Epidermal melanocyte (primary cell): ENCODE results near the gene CABP4.

Experiments used
- DNase-seq: peaks from one replicate; pipeline ENCODE4 v3.0.0; 2011; ENCODE audit warnings: low spot score; ENCODE audit not compliant: insufficient read length

Gene CABP4

GRCh38 chr11:67455054-67455453 is at the start of gene CABP4:
Gene CABP4 (plus strand): TSS chr11:67455354. CDS start chr11:67455424, 70 bp downstream.
- DNase-seq: no peak

GRCh38 chr11:67405688-67406339 is 49.3 kb upstream of the CABP4 start:
- no peak for DNase-seq

GRCh38 chr11:67406420-67406968 is 48.7 kb upstream of the CABP4 start:
- DNase-seq: no peak

GRCh38 chr11:67406969-67407687 is 48.0 kb upstream of the CABP4 start:
- DNase-seq: no peak

- DNase-seq: no peak
Observed at GRCh38 chr11:67407688-67408163, 47.4 kb upstream of the CABP4 start.

- DNase-seq: no peak
Observed at GRCh38 chr11:67408437-67409200, 46.5 kb upstream of the CABP4 start.

- DNase-seq: no peak
Observed at GRCh38 chr11:67409261-67409666, 45.9 kb upstream of the CABP4 start.

- no peak for DNase-seq
Observed at GRCh38 chr11:67409781-67410368, 45.3 kb upstream of the CABP4 start.

- DNase-seq: no peak
Observed at GRCh38 chr11:67410369-67410831, 44.8 kb upstream of the CABP4 start.

GRCh38 chr11:67410984-67411784 is 44.0 kb upstream of the CABP4 start:
- DNase-seq: no peak

- no peak for DNase-seq
Observed at GRCh38 chr11:67411785-67412152, 43.4 kb upstream of the CABP4 start.

- no peak for DNase-seq
Observed at GRCh38 chr11:67412495-67413179, 42.5 kb upstream of the CABP4 start.

- no peak for DNase-seq
Observed at GRCh38 chr11:67413266-67413849, 41.8 kb upstream of the CABP4 start.

GRCh38 chr11:67415501-67416304 is 39.5 kb upstream of the CABP4 start, which contains the start of gene CARNS1:
Gene CARNS1 (plus strand): TSS chr11:67415678. CDS start chr11:67416200, 522 bp downstream.
- DNase-seq: no peak

- DNase-seq: no peak
Observed at GRCh38 chr11:67416416-67417335, 38.5 kb upstream of the CABP4 start.

GRCh38 chr11:67417425-67417824 is 37.7 kb upstream of the CABP4 start:
- DNase-seq: no peak

- DNase-seq: no peak
Observed at GRCh38 chr11:67418476-67419281, 36.5 kb upstream of the CABP4 start.
